RWPE1 (cell line): ENCODE results near the gene MEIOSIN.

Experiments
- CTCF ChIA-PET: fragments of 350-600 bp; sonication (Branson Sonifier 250); formaldehyde crosslinking; extraction: SDS; loops from one replicate; lab custom pipeline; 2021; lab: Yijun Ruan, JAX
- POLR2A ChIA-PET: fragments of 400-600 bp; formaldehyde crosslinking; extraction: SDS; loops from one replicate; lab custom pipeline; 2020; ENCODE audit warnings: antibody characterized with exemption; ENCODE audit not compliant: low non-redundant PET; lab: Yijun Ruan, JAX
- DNase-seq: peaks from one replicate; pipeline ENCODE4 v3.0.0; 2012; ENCODE audit warnings: low spot score
- H3K27ac ChIP-seq: fragments of 450-650 bp; 2 replicates; pipeline ENCODE4 v1.5.1; 2017
- CTCF ChIP-seq: fragments of 450-650 bp; conservative IDR thresholded peaks from 2 replicates; pipeline ENCODE4 v1.5.1; 2017; ENCODE audit warnings: low read depth, mild to moderate bottlenecking

The MEIOSIN gene

GRCh38 chr19:45693106-45693788 is 40.0 kb upstream of the MEIOSIN start:
- peak; percentile 95 for TF ChIP-seq CTCF
- peak; percentile 75 for DNase-seq
- ChIA-PET CTCF (interaction anchor here (0.6 to 2.4 kb wide), 21 partner anchors 9 to 1495 kb away, joined by 3 to 13 read pairs (median 4); no protein-coding TSS in a partner anchor), POLR2A (interaction anchor here (0.6 to 1.8 kb wide), 3 partner anchors 8 to 76 kb away, joined by 3 to 6 read pairs (median 3); partner anchors contain the start of gene SIX5)
- peak overlapping the region; percentile 89 for H3K27ac ChIP-seq

GRCh38 chr19:45701676-45702075 is 31.6 kb upstream of the MEIOSIN start:
- DNase-seq = no peak
- CTCF ChIA-PET = no interaction called here
- POLR2A ChIA-PET = no interaction called here
- peak overlapping the region; percentile 27 for H3K27ac ChIP-seq
- TF ChIP-seq CTCF = no peak

- POLR2A ChIA-PET = no interaction called here
- H3K27ac ChIP-seq = 0 out of 2 replicates have a peak overlapping the region, but pooled peaks have one; percentile 42
- CTCF ChIA-PET = no interaction called here
- TF ChIP-seq CTCF = no peak
- DNase-seq = no peak
These were observed 28.1 kb upstream of the MEIOSIN start for GRCh38 chr19:45705115-45705514.

- TF ChIP-seq CTCF = no peak
- DNase-seq = no peak
- H3K27ac ChIP-seq = peak overlapping the region; percentile 42
- CTCF ChIA-PET = interaction anchor here (3.1 to 3.4 kb wide), 2 partner anchors 12 to 14 kb away, joined by 10 to 11 read pairs; partner anchors contain the start of genes QPCTL and SNRPD2
- POLR2A ChIA-PET = no interaction called here
These were observed 27.4 kb upstream of the MEIOSIN start for GRCh38 chr19:45705710-45706415.

GRCh38 chr19:45710356-45711130 is 22.7 kb upstream of the MEIOSIN start:
- POLR2A ChIA-PET = interaction anchor here (0.6 kb wide), 2 partner anchors 23 to 360 kb away, joined by 4 to 5 read pairs; partner anchors contain the start of gene MEIOSIN
- CTCF ChIA-PET = interaction anchor here (2.9 kb wide), 1 partner anchor 17 kb away, joined by 13 read pairs; no protein-coding TSS in a partner anchor
- no peak for TF ChIP-seq CTCF
- H3K27ac ChIP-seq = no peak overlapping the region
- no peak for DNase-seq
